CD14-positive monocyte (primary cell): ENCODE data around the gene CLTRN. TPM values are rescaled to one million over a fixed set of nuclear protein-coding genes. Genes with fewer than 3 reads are reported as not detected.

Source experiments
- DNase-seq, 3 donors: peaks; one replicate each; pipeline ENCODE4 v3.0.0-alpha.2; 2011 to 2022
- H2AFZ ChIP-seq: 2 replicates; pipeline ENCODE4 v1.6.0; 2012; ENCODE audit warnings: mild to moderate bottlenecking, low read depth, low read length, inconsistent platforms; ENCODE audit not compliant: insufficient read depth, poor library complexity, severe bottlenecking
- H3K27ac ChIP-seq, 2 donors: 1 replicate in 1 of 2; 2 replicates in 1 of 2; pipeline ENCODE4 v1.5.1; 2012 to 2013; ENCODE audit warnings: low read length in 2 of 2, control low read depth in 1 of 2, inconsistent platforms in 1 of 2, low read depth in 1 of 2, mild to moderate bottlenecking in 1 of 2
- H3K27me3 ChIP-seq, 2 donors: one replicate each; pipeline versions ENCODE4 v1.6.0 to v1.6.1; 2011 to 2013; ENCODE audit warnings: low read length in 2 of 2; ENCODE audit not compliant: control insufficient read depth in 2 of 2, insufficient read depth in 2 of 2
- H3K36me3 ChIP-seq, 2 donors: replicated peaks in 1 of 2; 1 replicate in 1 of 2; 2 replicates in 1 of 2; pipeline versions ENCODE4 v1.5.1 to v1.6.1; 2012 to 2013; ENCODE audit warnings: low read length in 2 of 2, control low read depth in 1 of 2, inconsistent platforms in 1 of 2, mild to moderate bottlenecking in 1 of 2; ENCODE audit not compliant: insufficient read depth in 2 of 2, control insufficient read depth in 1 of 2
- H3K4me1 ChIP-seq, 2 donors: 1 replicate in 1 of 2; 2 replicates in 1 of 2; pipeline versions ENCODE4 v1.5.1 to v1.6.1; 2012 to 2013; ENCODE audit warnings: low read length in 2 of 2, control low read depth in 1 of 2, inconsistent platforms in 1 of 2, mild to moderate bottlenecking in 1 of 2, moderate library complexity in 1 of 2; ENCODE audit not compliant: insufficient read depth in 2 of 2, control insufficient read depth in 1 of 2
- H3K4me2 ChIP-seq: replicated peaks from 2 replicates; pipeline ENCODE3; 2012; ENCODE audit warnings: low read length, moderate library complexity, mild to moderate bottlenecking; ENCODE audit not compliant: poor library complexity, severe bottlenecking; ENCODE audit errors: extremely low read depth
- H3K4me3 ChIP-seq, 3 experiments: fragments of 200-600 bp in 1 of 3; sonication (generic) in 1 of 3; replicated peaks in 1 of 3; 1 replicate in 2 of 3; 2 replicates in 1 of 3; pipeline ENCODE4 v1.5.1; 2011 to 2013; ENCODE audit warnings: low read length in 3 of 3, mild to moderate bottlenecking in 3 of 3, control low read depth in 2 of 3, low read depth in 2 of 3, inconsistent platforms in 1 of 3, moderate library complexity in 1 of 3
- H3K79me2 ChIP-seq: 2 replicates; pipeline ENCODE4 v1.6.0; 2012; ENCODE audit warnings: mild to moderate bottlenecking, control low read depth, inconsistent platforms, low read length, moderate library complexity; ENCODE audit not compliant: insufficient read depth
- H3K9ac ChIP-seq: 2 replicates; pipeline ENCODE4 v1.6.0; 2017; ENCODE audit warnings: low read length, mild to moderate bottlenecking; ENCODE audit not compliant: insufficient read depth, poor library complexity, severe bottlenecking
- H3K9me3 ChIP-seq, 2 donors: replicated peaks in 1 of 2; 1 replicate in 1 of 2; 2 replicates in 1 of 2; pipeline versions ENCODE4 v1.5.1 to v1.6.1; 2012 to 2013; ENCODE audit warnings: low read length in 2 of 2, control low read depth in 1 of 2; ENCODE audit not compliant: control insufficient read depth in 1 of 2, insufficient read depth in 1 of 2
- H4K20me1 ChIP-seq: 2 replicates; pipeline ENCODE4 v1.6.0; 2012; ENCODE audit warnings: mild to moderate bottlenecking, low read length, control low read depth, moderate library complexity; ENCODE audit not compliant: insufficient read depth
- H3K27ac Mint-ChIP-seq, 7 donors: one replicate each; pipeline ENCODE4 v1.8.0; 2020; ENCODE audit warnings: mild to moderate bottlenecking in 7 of 7, mixed read lengths in 7 of 7, moderate library complexity in 6 of 7, inconsistent platforms in 2 of 7
- H3K27me3 Mint-ChIP-seq, 3 donors: one replicate each; pipeline ENCODE4 v1.8.0; 2021 to 2022; ENCODE audit warnings: low read depth in 3 of 3, mild to moderate bottlenecking in 3 of 3, mixed read lengths in 3 of 3, moderate library complexity in 3 of 3, inconsistent platforms in 1 of 3
- H3K36me3 Mint-ChIP-seq, 2 donors: one replicate each; pipeline ENCODE4 v1.8.0; 2020; ENCODE audit warnings: mixed read lengths in 2 of 2, inconsistent platforms in 1 of 2, mild to moderate bottlenecking in 1 of 2
- H3K4me1 Mint-ChIP-seq: one replicate; pipeline ENCODE4 v1.8.0; 2020; ENCODE audit warnings: mild to moderate bottlenecking, mixed read lengths
- H3K4me3 Mint-ChIP-seq, 2 donors: one replicate each; pipeline ENCODE4 v1.8.0; 2020; ENCODE audit warnings: mild to moderate bottlenecking in 2 of 2, mixed read lengths in 2 of 2, moderate library complexity in 1 of 2
- H3K9me3 Mint-ChIP-seq, 7 donors: one replicate each; pipeline ENCODE4 v1.8.0; 2020 to 2022; ENCODE audit warnings: mixed read lengths in 7 of 7, mild to moderate bottlenecking in 6 of 7, moderate library complexity in 6 of 7, inconsistent platforms in 2 of 7
- CTCF ChIP-seq: fragments of 200-600 bp; IDR thresholded peaks from one replicate; pipeline ENCODE4 v1.8.0; 2022; ENCODE audit warnings: antibody characterized with exemption, mild to moderate bottlenecking
- WGBS: methylation state at CpG from one replicate; pipeline ENCODE4 v1.1.5; 2013; ENCODE audit warnings: missing lambda C conversion rate; ENCODE audit not compliant: insufficient coverage; 5-methylcytosine and 5-hydroxymethylcytosine counted together
- intact Hi-C, 2 donors: fragments of 100-400 bp; cut with micrococcal nuclease; formaldehyde crosslinking; loops; one replicate each; pipeline versions ENCODE4 v1.15.0 to v1.15.1; 2023
- polyA plus RNA-seq, 3 donors: library from polyadenylated mRNA; depleted of rRNA in 1 of 3; unstranded in 2 of 3; stranded (reverse) in 1 of 3; fragments of 300-500 nt in 2 of 3; fragments of >200 nt in 1 of 3; fragmentation: Illumina TruSeq in 2 of 3; gene quantifications; 1 replicate in 2 of 3; 2 replicates in 1 of 3; pipeline ENCODE4 v1.2.3, GENCODE V29; 2012 to 2021

The CLTRN gene
- polyA plus RNA-seq, 3 donors = not detected

GRCh38 chrX:15680401-15680800, 15.8 kb upstream of the CLTRN start:
- no peak for TF ChIP-seq CTCF
- Mint-ChIP-seq H3K4me1 (peaks cover 47% of the 10 kb centered on the region), H3K4me3 (no peak overlapping the region), H3K36me3 (peaks cover 13 to 64% of the 10 kb centered on the region in 2 donors), H3K9me3 (peaks cover 0 to 8% (median 2%) of the 10 kb centered on the region in 7 donors), H3K27me3 (peaks cover 0 to 2% (median 1%) of the 10 kb centered on the region in 3 donors), H3K27ac (peak overlapping the region; percentile 56 to 92 (median 77))
- Histone ChIP-seq H3K79me2 (peaks cover 100% of the 10 kb centered on the region), H2AFZ (no peak overlapping the region), H3K4me3 (no peak overlapping the region), H3K27ac (peak overlapping the region; percentile 60 to 65), H3K9ac (no peak overlapping the region), H4K20me1 (peaks cover 88% of the 10 kb centered on the region), H3K4me2 (peak overlapping the region; percentile 7), H3K27me3 (peaks cover 0 to 10% of the 10 kb centered on the region in 2 donors), H3K9me3 (peaks cover 7% of the 10 kb centered on the region in 2 donors), H3K4me1 (peaks cover 58 to 64% of the 10 kb centered on the region in 2 donors), H3K36me3 (peaks cover 4 to 54% of the 10 kb centered on the region in 2 donors)
- DNase-seq = peak in 2 of 3 donors; percentile 15 to 39
- intact Hi-C loops = loop anchor here in 1 of 2 donors (10.0 kb wide), 1 partner anchor 806 kb away; the partner anchor contains the start of genes FANCB and MOSPD2
- 0% methylated on average over 2 of the region's 6 CpGs for WGBS

DNA sequence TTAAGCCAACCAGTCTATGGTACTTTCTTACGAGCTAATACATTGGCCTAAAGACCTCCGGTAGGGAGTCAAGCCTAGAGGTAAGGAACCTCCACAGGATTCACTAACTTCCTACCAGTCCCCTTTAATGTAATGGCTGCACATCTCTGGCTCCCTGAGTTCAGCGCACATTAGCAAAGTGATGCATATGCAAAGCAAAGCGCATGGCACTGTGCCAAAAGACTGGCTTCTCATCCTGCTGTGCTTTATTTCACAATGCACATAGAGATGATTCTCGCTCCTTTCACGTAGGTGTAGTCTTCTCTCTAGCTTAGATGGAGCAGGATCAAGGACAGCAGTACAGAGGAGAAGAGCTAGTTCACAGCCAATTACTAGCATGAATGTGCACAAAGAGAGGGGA, 14.6 kb upstream of the CLTRN start:
- peaks cover 0 to 2% (median 0%) of the 10 kb centered on the region in 3 donors for H3K27me3 Mint-ChIP-seq

More for the DNA sequence above, 14.6 kb upstream of the CLTRN start:
- Mint-ChIP-seq H3K4me3 (no peak overlapping the region), H3K4me1 (peaks cover 42% of the 10 kb centered on the region), H3K36me3 (peaks cover 11 to 53% of the 10 kb centered on the region in 2 donors), H3K9me3 (peaks cover 0 to 8% (median 2%) of the 10 kb centered on the region in 7 donors), H3K27ac (peak overlapping the region in 4 of 7 donors; percentile 40 to 64 (median 57))
- Histone ChIP-seq H2AFZ (no peak overlapping the region), H4K20me1 (peaks cover 79% of the 10 kb centered on the region), H3K36me3 (peaks cover 4 to 42% of the 10 kb centered on the region in 2 donors), H3K4me3 (no peak overlapping the region), H3K9me3 (peaks cover 7% of the 10 kb centered on the region in 2 donors), H3K27me3 (peaks cover 0 to 6% of the 10 kb centered on the region in 2 donors), H3K27ac (peak overlapping the region in 1 of 2 donors; percentile 28), H3K79me2 (peaks cover 88% of the 10 kb centered on the region), H3K9ac (no peak overlapping the region), H3K4me2 (no peak overlapping the region), H3K4me1 (peaks cover 60 to 71% of the 10 kb centered on the region in 2 donors)
- 60% methylated on average over 2 of the region's 6 CpGs for WGBS
- intact Hi-C loops = loop anchor here (5.0 to 10.0 kb wide), 4 partner anchors 58 to 1036 kb away; partner anchors contain the start of genes PIGA (in 2 of the 2), AP1S2 (in 1 of the 2), CA5B (in 1 of the 2) and CTPS2 (in 1 of the 2)
- DNase-seq = peak; percentile 38 to 49 (median 48)
- TF ChIP-seq CTCF = no peak
